IMR-90 (cell line): ENCODE measurements around the gene ARFIP2. TPM values are rescaled to one million over a fixed set of nuclear protein-coding genes. Genes with fewer than 3 reads are reported as not detected.

Experiments
- ATAC-seq: fragments of 200-7000 bp; cut with Tn5 transposase; 2 replicates; pipeline ENCODE4 v1.9.1; 2020; ENCODE audit warnings: low read depth, mild to moderate bottlenecking, moderate library complexity
- BruUV-seq: library from RNA; stranded (reverse); fragments of 400-500 nt; replicated peaks from 2 replicates; lab custom pipeline; 2021; lab: Mats Ljungman, UMichigan
- CTCF ChIA-PET: fragments of 300-600 bp; formaldehyde crosslinking; extraction: SDS; loops from one replicate; lab custom pipeline; 2021; ENCODE audit warnings: antibody characterized with exemption; lab: Yijun Ruan, JAX
- POLR2A ChIA-PET: fragments of 300-600 bp; sonication (Branson Sonifier 250); formaldehyde crosslinking; loops from one replicate; lab custom pipeline; 2022; ENCODE audit warnings: antibody characterized with exemption; ENCODE audit not compliant: unreplicated experiment; lab: Charles Lee
- DNase-seq: peaks from one replicate; pipeline ENCODE4 v3.0.0; 2013
- H2AFZ ChIP-seq: replicated peaks from 2 replicates; pipeline ENCODE3; 2013; ENCODE audit warnings: low read length, mild to moderate bottlenecking; ENCODE audit not compliant: poor library complexity
- H2AK5ac ChIP-seq: 2 replicates; pipeline ENCODE4 v1.6.1; 2013; ENCODE audit warnings: low read depth, low read length, inconsistent platforms
- H2AK9ac ChIP-seq: replicated peaks from 2 replicates; pipeline ENCODE3; 2013; ENCODE audit warnings: mild to moderate bottlenecking, low read depth, low read length, moderate library complexity; ENCODE audit not compliant: poor library complexity
- H2BK120ac ChIP-seq: 2 replicates; pipeline ENCODE4 v1.6.1; 2013; ENCODE audit warnings: low read depth, low read length, inconsistent platforms
- H2BK15ac ChIP-seq: 3 replicates; pipeline ENCODE4 v1.6.1; 2013; ENCODE audit warnings: low read depth, low read length, inconsistent platforms
- H2BK20ac ChIP-seq: 2 replicates; pipeline ENCODE4 v1.6.1; 2013; ENCODE audit warnings: low read depth, mild to moderate bottlenecking, inconsistent platforms, low read length, moderate library complexity
- H2BK5ac ChIP-seq: 2 replicates; pipeline ENCODE4 v1.6.1; 2013; ENCODE audit warnings: mild to moderate bottlenecking, low read depth, low read length, inconsistent platforms; ENCODE audit not compliant: poor library complexity, severe bottlenecking
- H3K14ac ChIP-seq: replicated peaks from 2 replicates; pipeline ENCODE4 v1.6.1; 2013; ENCODE audit warnings: low read depth, low read length, inconsistent platforms
- H3K18ac ChIP-seq: 2 replicates; pipeline ENCODE4 v1.6.1; 2013; ENCODE audit warnings: low read depth, low read length, control low read depth
- H3K23ac ChIP-seq: 2 replicates; pipeline ENCODE4 v1.6.1; 2013; ENCODE audit warnings: low read depth, low read length, inconsistent platforms
- H3K27ac ChIP-seq: 2 replicates; pipeline ENCODE4 v1.5.1; 2013; ENCODE audit warnings: mild to moderate bottlenecking, control low read depth, low read length; ENCODE audit not compliant: insufficient read depth
- H3K27me3 ChIP-seq: 2 replicates; pipeline ENCODE4 v1.6.1; 2013; ENCODE audit warnings: low read length; ENCODE audit not compliant: control insufficient read depth, insufficient read depth
- H3K36me3 ChIP-seq: 2 replicates; pipeline ENCODE4 v1.6.1; 2013; ENCODE audit warnings: low read length, mixed read lengths; ENCODE audit not compliant: control insufficient read depth, insufficient read depth
- H3K4ac ChIP-seq: 2 replicates; pipeline ENCODE4 v1.6.1; 2013; ENCODE audit warnings: low read depth, low read length, inconsistent platforms
- H3K4me1 ChIP-seq: 2 replicates; pipeline ENCODE4 v1.6.1; 2013; ENCODE audit warnings: low read length, mixed read lengths; ENCODE audit not compliant: control insufficient read depth, insufficient read depth
- H3K4me2 ChIP-seq: 2 replicates; pipeline ENCODE4 v1.6.1; 2013; ENCODE audit warnings: low read depth, mild to moderate bottlenecking, control low read depth, low read length, moderate library complexity
- H3K4me3 ChIP-seq: 2 replicates; pipeline ENCODE4 v1.5.1; 2013; ENCODE audit warnings: low read depth, mild to moderate bottlenecking, control low read depth, low read length, moderate library complexity; ENCODE audit not compliant: insufficient read depth
- H3K56ac ChIP-seq: 2 replicates; pipeline ENCODE4 v1.6.1; 2013; ENCODE audit warnings: low read length, inconsistent platforms; ENCODE audit not compliant: insufficient read depth; ENCODE audit errors: extremely low read depth
- H3K79me1 ChIP-seq, 2 experiments: 2 replicates each; pipeline ENCODE4 v1.6.1; 2013; ENCODE audit warnings: low read length in 2 of 2, inconsistent platforms in 1 of 2, low read depth in 1 of 2
- H3K9ac ChIP-seq: 2 replicates; pipeline ENCODE4 v1.6.1; 2013; ENCODE audit warnings: low read depth, low read length, control low read depth
- H3K9me1 ChIP-seq: 2 replicates; pipeline ENCODE4 v1.6.1; 2013; ENCODE audit warnings: low read length, inconsistent platforms; ENCODE audit not compliant: insufficient read depth
- H3K9me3 ChIP-seq: 2 replicates; pipeline ENCODE4 v1.6.1; 2013; ENCODE audit warnings: low read length; ENCODE audit not compliant: control insufficient read depth, insufficient read depth
- H4K20me1 ChIP-seq: 2 replicates; pipeline ENCODE4 v1.6.1; 2013; ENCODE audit warnings: low read length, inconsistent platforms; ENCODE audit not compliant: insufficient read depth
- H4K5ac ChIP-seq: 2 replicates; pipeline ENCODE4 v1.6.1; 2013; ENCODE audit warnings: mild to moderate bottlenecking, low read depth, low read length, control low read depth
- H4K8ac ChIP-seq, 2 experiments: 2 replicates each; pipeline ENCODE4 v1.6.1; 2013; ENCODE audit warnings: low read depth in 2 of 2, low read length in 2 of 2, control low read depth in 1 of 2, inconsistent platforms in 1 of 2
- H4K91ac ChIP-seq: 2 replicates; pipeline ENCODE4 v1.6.1; 2013; ENCODE audit warnings: low read depth, low read length, inconsistent platforms; ENCODE audit not compliant: insufficient read depth
- BHLHE40 ChIP-seq: fragments of 150-350 bp; IDR thresholded peaks from 2 replicates; pipeline ENCODE4 v1.6.1; 2016; ENCODE audit warnings: mild to moderate bottlenecking, low read depth, low read length
- CTCF ChIP-seq: conservative IDR thresholded peaks from 2 replicates; pipeline ENCODE4 v1.5.1; 2012; ENCODE audit warnings: mild to moderate bottlenecking, low read depth, low read length, improper control_type of control experiment
- ELK1 ChIP-seq: fragments of 150-350 bp; IDR thresholded peaks from 2 replicates; pipeline ENCODE4 v1.6.1; 2016; ENCODE audit warnings: low read depth, mild to moderate bottlenecking, low read length, moderate library complexity, borderline replicate concordance
- FOS ChIP-seq: fragments of 150-350 bp; IDR thresholded peaks from 2 replicates; pipeline ENCODE4 v1.6.1; 2016; ENCODE audit warnings: low read depth, low read length
- MAFK ChIP-seq: IDR thresholded peaks from 2 replicates; pipeline ENCODE4 v1.6.1; 2012; ENCODE audit warnings: low read depth, low read length, improper control_type of control experiment
- RCOR1 ChIP-seq: IDR thresholded peaks from 2 replicates; pipeline ENCODE4 v1.6.1; 2012; ENCODE audit warnings: mild to moderate bottlenecking, low read length, improper control_type of control experiment; ENCODE audit not compliant: insufficient replicate concordance
- SMC3 ChIP-seq: fragments of 150-350 bp; IDR thresholded peaks from 2 replicates; pipeline ENCODE4 v1.6.1; 2016; ENCODE audit warnings: low read depth, mild to moderate bottlenecking, antibody characterized with exemption, low read length, moderate library complexity
- WGBS, 2 experiments: methylation state at CpG; one replicate each; pipeline versions ENCODE4 v1.1.5 to v1.1.7; 2013; ENCODE audit warnings: missing lambda C conversion rate in 2 of 2; ENCODE audit not compliant: insufficient read length in 1 of 2; ENCODE audit errors: extremely low coverage in 2 of 2; 5-methylcytosine and 5-hydroxymethylcytosine counted together
- dilution Hi-C: fragments of 300-500 bp; cut with HindIII; formaldehyde crosslinking; loops from one replicate; pipeline ENCODE4 v1.14.3; 2018; ENCODE audit warnings: low sequenced_read_pairs; ENCODE audit not compliant: unreplicated experiment
- in situ Hi-C: fragments of 300-500 bp; cut with MboI; formaldehyde crosslinking; loops from 3 replicates; pipeline ENCODE4 v1.14.3; 2019; ENCODE audit warnings: low sequenced_read_pairs, inconsistent platforms, mixed read lengths
- intact Hi-C: fragments of 100-400 bp; cut with micrococcal nuclease; formaldehyde crosslinking; loops from 2 replicates; pipeline ENCODE4 v1.10.0; 2022
- polyA plus RNA-seq, 3 experiments: library from polyadenylated mRNA; depleted of rRNA; stranded (reverse); fragments of >200 nt; gene quantifications; 2 replicates each; pipeline ENCODE4 v1.2.3, GENCODE V29; 2012; ENCODE audit warnings: low replicate concordance in 1 of 3
- total RNA-seq: library from RNA; depleted of rRNA; stranded (reverse); fragments of >200 nt; gene quantifications from 2 replicates; pipeline ENCODE4 v1.2.3, GENCODE V29; 2012

ARFIP2 gene
- total and polyA plus RNA-seq, 2 of the 4 experiments (the other 2 are of a cell fraction) = 84.4 to 93.9 TPM

- H4K91ac ChIP-seq = no peak overlapping the region
- in situ Hi-C loops = no loop called here
- no peak overlapping the region for H4K8ac ChIP-seq
- H2BK20ac ChIP-seq = no peak overlapping the region
- H3K23ac ChIP-seq = no peak overlapping the region
- H3K4me3 ChIP-seq = no peak overlapping the region
- no peak overlapping the region for H3K56ac ChIP-seq
- no peak for ATAC-seq
- no peak overlapping the region for H2AK5ac ChIP-seq
- no peak overlapping the region for H3K4ac ChIP-seq
- no peak overlapping the region for H2BK15ac ChIP-seq
- ChIA-PET CTCF (interaction anchor here (1.5 kb wide), 1 partner anchor 20 kb away, joined by 9 read pairs; no protein-coding TSS in a partner anchor), POLR2A (no interaction called here)
- dilution Hi-C loops = no loop called here
- H3K79me1 ChIP-seq = peaks cover 33 to 44% of the 10 kb centered on the region in 2 experiments
- peaks cover 4% of the 10 kb centered on the region for H3K4me1 ChIP-seq
- H2AFZ ChIP-seq = no peak overlapping the region
- no peak overlapping the region for H3K9ac ChIP-seq
- no peak overlapping the region for H2BK120ac ChIP-seq
- H3K9me3 ChIP-seq = no peaks in the 10 kb centered on the region
- H4K5ac ChIP-seq = no peak overlapping the region
- no peak for DNase-seq
- intact Hi-C loops = no loop called here
- H2BK5ac ChIP-seq = no peak overlapping the region
- H3K27ac ChIP-seq = no peak overlapping the region
- H3K4me2 ChIP-seq = no peak overlapping the region
- H3K27me3 ChIP-seq = no peaks in the 10 kb centered on the region
- no peak overlapping the region for H3K18ac ChIP-seq
- H3K36me3 ChIP-seq = peaks cover 10% of the 10 kb centered on the region
- WGBS, 2 experiments = 100% methylated on average over 1 to 2 of the region's 3 CpGs
- BruUV-seq = no TSS peak
- peaks cover 10% of the 10 kb centered on the region for H4K20me1 ChIP-seq
- no peak overlapping the region for H3K14ac ChIP-seq
- no peak overlapping the region for H2AK9ac ChIP-seq
- TF ChIP-seq SMC3 (no peak), MAFK (no peak), CTCF (no peak), FOS (no peak), BHLHE40 (no peak), ELK1 (no peak), RCOR1 (no peak)
- no peaks in the 10 kb centered on the region for H3K9me1 ChIP-seq
Observed at GRCh38 chr11:6485661-6486060, 4.5 kb upstream of the ARFIP2 start.
